GM12891 (cell line): ENCODE measurements around the gene CDC37L1.

Experiments used
- PAX5 ChIP-seq: IDR thresholded peaks from 2 replicates; pipeline ENCODE4 v1.6.1; 2011; ENCODE audit warnings: low read length, moderate library complexity, mild to moderate bottlenecking; ENCODE audit not compliant: insufficient read depth, severe bottlenecking
- POLR2A ChIP-seq: IDR thresholded peaks from 2 replicates; pipeline ENCODE4 v1.6.1; 2011; ENCODE audit warnings: low read depth, low read length, control low read depth
- POLR2AphosphoS5 ChIP-seq: IDR thresholded peaks from 2 replicates; pipeline ENCODE4 v1.6.1; 2011; ENCODE audit warnings: low read depth, low read length, control low read depth
- SPI1 ChIP-seq: IDR thresholded peaks from 2 replicates; pipeline ENCODE4 v1.6.1; 2011; ENCODE audit warnings: low read depth, low read length, control low read depth
- TAF1 ChIP-seq: IDR thresholded peaks from 2 replicates; pipeline ENCODE4 v1.6.1; 2011; ENCODE audit warnings: low read depth, low read length, control low read depth

DNA sequence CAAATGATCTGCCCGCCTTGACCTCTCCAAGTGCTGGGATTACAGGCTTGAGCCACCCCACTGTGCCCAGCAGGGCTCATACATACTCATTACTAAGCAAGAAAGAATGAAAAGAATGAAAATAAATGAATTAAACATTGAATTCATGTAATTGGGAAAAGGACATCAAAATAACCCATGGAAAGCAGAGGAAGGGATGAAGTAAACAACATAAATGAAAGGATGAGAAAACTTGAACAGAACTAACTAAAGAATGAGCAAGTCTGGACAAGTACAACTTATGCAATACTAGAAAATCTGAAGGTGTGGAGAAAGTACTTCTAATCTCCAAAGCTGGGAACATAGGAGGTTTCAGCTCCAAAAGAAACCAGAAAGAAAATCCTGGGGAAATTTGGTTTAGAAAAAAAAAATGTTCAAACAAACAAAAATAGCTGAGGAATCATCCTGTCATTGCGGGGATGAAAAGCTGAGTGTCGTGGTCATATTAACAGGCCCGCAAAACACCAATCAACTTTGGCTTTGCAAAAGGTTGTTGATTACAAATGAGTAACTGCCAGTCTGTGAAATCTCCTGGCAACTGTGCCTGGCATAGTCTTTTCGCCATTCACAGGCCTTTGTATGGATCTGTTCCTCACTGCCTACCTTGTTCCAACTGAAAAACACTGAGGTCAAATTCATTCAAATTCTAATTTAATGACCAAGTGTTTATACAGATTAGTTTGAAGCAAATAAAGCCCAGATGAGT lies 63.9 kb downstream of the CDC37L1 start:
- TF ChIP-seq POLR2A (no peak), POLR2AphosphoS5 (no peak), TAF1 (no peak), PAX5 (no peak), SPI1 (no peak)
